ENCODE data around the gene GFER.
A peak's percentile ranks its signal among the peaks of the same experiment; 100 is the strongest.

The GFER gene

DNA sequence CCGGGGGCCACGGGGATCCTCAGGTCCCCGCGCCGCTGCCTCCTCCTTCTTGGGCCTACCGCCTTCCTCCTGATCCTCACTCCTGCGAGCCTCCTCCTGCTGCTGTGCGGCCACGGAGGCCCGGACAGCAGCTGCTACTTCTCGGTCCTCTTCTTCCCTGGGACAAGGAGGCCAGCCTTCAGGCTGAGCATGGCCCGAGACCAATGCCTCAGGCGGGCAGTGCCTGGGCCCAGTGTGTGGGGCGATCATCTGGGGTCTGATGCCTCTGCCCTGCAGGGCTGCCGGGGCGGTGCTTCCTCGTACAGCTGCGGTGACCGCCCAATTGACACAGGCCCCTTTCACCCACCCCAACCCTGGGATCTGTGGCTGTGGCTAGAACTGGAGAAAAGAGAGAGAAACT lies 17.0 kb downstream of the GFER start:
- Histone ChIP-seq H3K79me2 (ENCODE audit: control insufficient read depth, insufficient read depth, low read length) (peaks cover 10% of the 10 kb centered on the region), H3K9ac (ENCODE audit: low read length) (no peak overlapping the region), H3K56ac (ENCODE audit: low read length) (no peak overlapping the region), H2BK5ac (ENCODE audit: low read length) (no peak overlapping the region), H3K23ac (ENCODE audit: low read length) (no peak overlapping the region), H4K8ac (ENCODE audit: low read depth, low read length) (no peak overlapping the region), H4K5ac (ENCODE audit: low read length) (no peak overlapping the region), H2BK15ac (replicated peaks; ENCODE audit: low read depth) (no peak overlapping the region), H2AK5ac (ENCODE audit: low read length) (no peak overlapping the region), H3K4me2 (ENCODE audit: low read length) (no peak overlapping the region), H3K4me1 (ENCODE audit: control insufficient read depth, low read depth, low read length) (peaks cover 3% of the 10 kb centered on the region), H3K27ac (ENCODE audit: low read depth, low read length) (no peak overlapping the region), H3K4me3 (ENCODE audit: low read length) (no peak overlapping the region), H3K36me3 (ENCODE audit: control insufficient read depth, insufficient read depth, low read length) (peaks cover 19% of the 10 kb centered on the region), H3K79me1 (ENCODE audit: low read length) (peaks cover 15% of the 10 kb centered on the region), H3K18ac (ENCODE audit: low read length) (no peak overlapping the region), H3K27me3 (ENCODE audit: insufficient read depth, low read length, poor library complexity) (no peaks in the 10 kb centered on the region), H2BK120ac (ENCODE audit: low read depth, low read length) (no peak overlapping the region), H3K4ac (ENCODE audit: low read depth, low read length) (no peak overlapping the region)
- WGBS (ENCODE audit: extremely low coverage, insufficient coverage, low lambda C conversion rate): no CpG with 5 or more reads among the region's 19 CpGs
- no peak for DNase-seq

DNA sequence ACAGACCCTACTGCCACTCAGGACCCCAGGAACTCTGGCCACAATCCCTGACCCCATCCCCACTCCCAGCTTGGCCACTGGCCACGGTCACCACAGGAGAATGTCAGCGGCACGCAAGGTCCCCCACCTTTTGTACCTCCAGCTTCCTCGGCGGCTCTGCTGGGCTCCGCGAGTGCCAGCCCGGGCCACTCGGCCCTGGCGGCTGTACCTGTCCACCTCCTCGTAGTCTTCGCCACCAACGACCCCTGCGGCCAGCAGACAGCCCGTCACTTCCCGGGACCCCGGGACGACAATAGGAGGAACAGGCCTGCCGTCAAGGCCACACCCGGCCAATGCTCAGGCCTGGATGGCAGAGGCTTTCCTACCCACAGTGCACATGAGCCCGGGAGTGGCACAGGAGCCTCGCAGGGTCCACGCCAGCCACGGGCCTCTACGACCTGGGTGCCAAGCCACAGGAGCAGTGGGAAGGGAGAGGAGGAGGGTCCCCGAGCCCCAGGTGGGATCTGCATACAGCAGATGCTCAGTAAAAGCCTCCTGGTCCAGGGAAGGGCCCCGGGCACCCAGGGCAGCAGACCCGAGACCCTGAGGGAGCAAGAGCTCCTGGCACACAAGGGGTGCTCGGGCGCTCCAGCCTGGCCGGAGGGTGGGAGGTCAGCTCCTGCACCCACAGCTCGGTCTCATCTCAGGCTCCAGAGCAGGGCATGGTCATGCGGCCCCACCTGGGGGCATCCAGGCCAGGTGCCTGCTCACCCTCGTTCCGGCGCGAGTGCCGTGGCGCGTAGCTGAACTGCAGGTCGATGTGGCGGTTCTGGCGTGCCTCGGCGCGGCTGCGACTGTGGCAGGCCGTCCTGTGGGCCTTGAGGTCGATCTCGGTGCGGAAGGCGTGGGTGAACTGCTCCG lies 17.7 kb downstream of the GFER start:
- Histone ChIP-seq H3K18ac (ENCODE audit: low read length) (no peak overlapping the region), H3K9ac (ENCODE audit: low read length) (no peak overlapping the region), H4K8ac (ENCODE audit: low read depth, low read length) (no peak overlapping the region), H2BK120ac (ENCODE audit: low read depth, low read length) (no peak overlapping the region), H2BK5ac (ENCODE audit: low read length) (no peak overlapping the region), H3K4ac (ENCODE audit: low read depth, low read length) (no peak overlapping the region), H3K4me3 (ENCODE audit: low read length) (no peak overlapping the region), H3K27me3 (ENCODE audit: insufficient read depth, low read length, poor library complexity) (no peaks in the 10 kb centered on the region), H3K79me1 (ENCODE audit: low read length) (peaks cover 19% of the 10 kb centered on the region), H4K5ac (ENCODE audit: low read length) (no peak overlapping the region), H3K27ac (ENCODE audit: low read depth, low read length) (no peak overlapping the region), H3K56ac (ENCODE audit: low read length) (no peak overlapping the region), H3K4me2 (ENCODE audit: low read length) (no peak overlapping the region), H3K23ac (ENCODE audit: low read length) (no peak overlapping the region), H3K36me3 (ENCODE audit: control insufficient read depth, insufficient read depth, low read length) (peaks cover 19% of the 10 kb centered on the region), H3K4me1 (ENCODE audit: control insufficient read depth, low read depth, low read length) (peaks cover 3% of the 10 kb centered on the region), H2AK5ac (ENCODE audit: low read length) (no peak overlapping the region), H2BK15ac (replicated peaks; ENCODE audit: low read depth) (no peak overlapping the region), H3K79me2 (ENCODE audit: control insufficient read depth, insufficient read depth, low read length) (peaks cover 16% of the 10 kb centered on the region)
- no peak for DNase-seq
- WGBS (ENCODE audit: extremely low coverage, insufficient coverage, low lambda C conversion rate): no CpG with 5 or more reads among the region's 53 CpGs

DNA sequence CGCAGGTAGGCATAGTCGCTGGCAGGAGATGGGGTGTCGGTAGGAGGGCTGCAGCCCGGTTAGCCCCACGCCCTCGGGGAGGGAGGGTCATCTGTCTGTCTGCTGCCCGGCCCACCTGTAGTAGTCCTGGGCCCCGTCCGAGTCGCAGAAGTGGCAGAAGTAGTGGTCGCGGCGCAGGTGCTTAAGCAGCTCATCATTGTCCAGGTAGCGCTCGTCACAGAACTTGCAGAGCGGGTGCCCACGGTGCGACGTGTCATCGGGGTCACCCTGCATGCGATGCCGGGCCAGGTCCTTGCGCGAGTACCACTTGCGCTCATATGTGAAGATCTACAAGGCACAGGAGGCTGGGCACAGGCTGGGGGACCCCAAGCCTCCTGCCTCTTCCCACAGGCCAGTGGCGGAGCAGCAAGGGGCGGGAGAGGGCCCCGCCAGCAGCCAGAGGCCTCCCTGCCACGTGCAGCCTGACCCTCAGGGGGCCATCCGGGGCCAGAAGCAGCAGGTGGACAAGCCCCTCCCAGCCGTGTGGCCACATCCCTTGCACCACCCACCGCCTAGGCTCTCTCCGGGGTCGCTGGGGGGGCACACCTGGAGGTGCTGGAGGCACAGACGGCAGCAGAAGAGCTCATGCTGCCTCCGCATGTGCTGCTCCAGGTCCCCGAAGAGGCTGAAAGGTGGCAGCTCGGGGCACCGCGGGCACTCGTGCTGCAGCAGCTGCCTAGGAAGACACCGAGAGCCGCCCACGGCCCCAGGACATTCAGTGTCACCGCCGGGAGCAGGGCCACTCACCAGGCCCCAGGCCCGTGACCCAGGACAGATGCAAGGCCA lies 18.6 kb downstream of the GFER start:
- H3K9ac ChIP-seq (ENCODE audit: low read length): no peak overlapping the region
- no peak overlapping the region for H2BK120ac ChIP-seq (ENCODE audit: low read depth, low read length)
- H3K79me2 ChIP-seq (ENCODE audit: control insufficient read depth, insufficient read depth, low read length): peaks cover 24% of the 10 kb centered on the region
- no peak overlapping the region for H3K18ac ChIP-seq (ENCODE audit: low read length)
- H2BK15ac ChIP-seq (replicated peaks; ENCODE audit: low read depth): no peak overlapping the region
- H3K4me2 ChIP-seq (ENCODE audit: low read length): no peak overlapping the region
- no peaks in the 10 kb centered on the region for H3K27me3 ChIP-seq (ENCODE audit: insufficient read depth, low read length, poor library complexity)
- H3K4me1 ChIP-seq (ENCODE audit: control insufficient read depth, low read depth, low read length): peaks cover 3% of the 10 kb centered on the region
- no peak overlapping the region for H3K56ac ChIP-seq (ENCODE audit: low read length)
- no peak overlapping the region for H4K5ac ChIP-seq (ENCODE audit: low read length)
- no peak overlapping the region for H2BK5ac ChIP-seq (ENCODE audit: low read length)
- no peak overlapping the region for H3K4me3 ChIP-seq (ENCODE audit: low read length)
- DNase-seq: no peak
- H2AK5ac ChIP-seq (ENCODE audit: low read length): no peak overlapping the region
- peaks cover 19% of the 10 kb centered on the region for H3K36me3 ChIP-seq (ENCODE audit: control insufficient read depth, insufficient read depth, low read length)
- no peak overlapping the region for H3K4ac ChIP-seq (ENCODE audit: low read depth, low read length)
- no CpG with 5 or more reads among the region's 47 CpGs for WGBS (ENCODE audit: extremely low coverage, insufficient coverage, low lambda C conversion rate)
- no peak overlapping the region for H3K27ac ChIP-seq (ENCODE audit: low read depth, low read length)
- H4K8ac ChIP-seq (ENCODE audit: low read depth, low read length): no peak overlapping the region
- no peak overlapping the region for H3K23ac ChIP-seq (ENCODE audit: low read length)
- peaks cover 23% of the 10 kb centered on the region for H3K79me1 ChIP-seq (ENCODE audit: low read length)

DNA sequence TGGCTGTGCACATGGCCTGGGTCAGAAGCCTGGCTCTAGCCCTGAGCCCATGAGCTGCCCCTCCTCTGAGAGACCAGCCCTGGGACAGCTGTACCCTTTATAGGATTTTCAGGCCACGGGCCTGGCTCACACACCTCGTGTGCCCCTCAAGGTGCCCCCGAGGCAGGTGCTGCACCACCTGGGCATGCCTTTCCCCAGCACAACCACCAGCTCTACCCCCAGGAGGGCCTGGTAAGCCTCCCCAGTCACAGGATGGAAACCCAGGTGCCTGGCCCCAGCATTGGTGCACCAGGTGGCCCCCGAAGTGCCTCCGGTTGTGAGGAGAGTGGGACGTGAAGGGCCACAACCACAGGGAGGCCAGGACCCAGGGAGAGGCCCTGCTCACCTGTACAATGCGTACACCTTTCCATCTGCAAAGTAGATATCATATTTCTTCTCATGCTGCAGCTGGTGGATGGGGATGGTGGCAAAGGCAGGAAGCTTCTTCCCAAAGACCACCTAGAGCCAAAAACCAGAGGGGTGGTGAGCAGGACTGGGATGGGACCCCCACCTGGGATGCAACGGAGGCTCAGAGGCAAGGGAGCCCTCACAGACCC lies 19.3 kb downstream of the GFER start:
- Histone ChIP-seq H2BK5ac (ENCODE audit: low read length) (no peak overlapping the region), H2BK120ac (ENCODE audit: low read depth, low read length) (no peak overlapping the region), H2AK5ac (ENCODE audit: low read length) (no peak overlapping the region), H3K23ac (ENCODE audit: low read length) (no peak overlapping the region), H2BK15ac (replicated peaks; ENCODE audit: low read depth) (no peak overlapping the region), H3K4me2 (ENCODE audit: low read length) (no peak overlapping the region), H3K36me3 (ENCODE audit: control insufficient read depth, insufficient read depth, low read length) (peaks cover 19% of the 10 kb centered on the region), H3K9ac (ENCODE audit: low read length) (peak overlapping the region; percentile 51), H3K56ac (ENCODE audit: low read length) (peak overlapping the region; percentile 27), H3K27me3 (ENCODE audit: insufficient read depth, low read length, poor library complexity) (no peaks in the 10 kb centered on the region), H3K4me3 (ENCODE audit: low read length) (no peak overlapping the region), H3K4ac (ENCODE audit: low read depth, low read length) (no peak overlapping the region), H3K4me1 (ENCODE audit: control insufficient read depth, low read depth, low read length) (peaks cover 6% of the 10 kb centered on the region), H4K8ac (ENCODE audit: low read depth, low read length) (no peak overlapping the region), H4K5ac (ENCODE audit: low read length) (no peak overlapping the region), H3K27ac (ENCODE audit: low read depth, low read length) (no peak overlapping the region), H3K18ac (ENCODE audit: low read length) (no peak overlapping the region), H3K79me1 (ENCODE audit: low read length) (peaks cover 27% of the 10 kb centered on the region), H3K79me2 (ENCODE audit: control insufficient read depth, insufficient read depth, low read length) (peaks cover 31% of the 10 kb centered on the region)
- no peak for DNase-seq
- no CpG with 5 or more reads among the region's 8 CpGs for WGBS (ENCODE audit: extremely low coverage, insufficient coverage, low lambda C conversion rate)

DNA sequence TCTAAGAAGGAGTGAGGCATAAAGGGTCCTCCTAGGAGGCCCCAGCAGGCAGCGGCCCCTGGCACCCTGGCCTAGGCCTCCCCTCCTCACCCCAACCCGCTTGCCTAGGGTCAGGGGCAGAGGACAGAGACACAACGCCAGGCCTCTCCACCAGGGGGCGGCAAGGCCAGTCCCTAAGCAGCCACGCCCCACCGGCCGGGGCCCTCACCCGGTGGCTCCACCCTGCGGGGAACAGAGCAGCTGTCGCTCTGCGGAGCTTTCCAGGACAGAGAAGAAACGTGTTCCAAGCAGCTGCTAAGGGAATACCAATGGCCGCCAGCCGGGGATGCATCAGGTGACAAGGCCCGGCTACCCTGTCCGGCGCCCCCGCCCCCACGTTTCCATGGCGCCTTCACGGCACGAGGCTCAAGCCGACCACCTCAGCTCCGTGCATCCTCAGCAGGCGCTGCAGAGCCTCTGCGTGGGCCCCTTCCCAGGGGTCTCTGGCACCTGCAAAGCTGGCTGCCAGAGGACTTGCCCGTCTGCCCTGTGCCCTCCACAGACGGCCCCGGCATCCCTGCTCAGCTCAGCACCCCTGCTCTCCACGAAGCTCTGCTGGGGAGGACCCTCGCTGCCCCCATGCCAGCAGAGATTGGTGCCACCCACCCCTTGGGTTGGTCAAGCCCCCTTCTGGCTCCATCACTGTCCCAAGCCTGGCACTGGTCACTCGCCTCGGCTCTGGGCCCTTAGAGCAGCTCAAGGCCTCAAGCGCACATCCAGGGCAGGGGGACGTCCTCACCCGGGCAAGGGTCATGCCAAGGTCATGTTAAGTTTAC lies 20.0 kb downstream of the GFER start:
- Histone ChIP-seq H4K5ac (ENCODE audit: low read length) (no peak overlapping the region), H3K18ac (ENCODE audit: low read length) (no peak overlapping the region), H3K79me1 (ENCODE audit: low read length) (peaks cover 31% of the 10 kb centered on the region), H3K4me2 (ENCODE audit: low read length) (no peak overlapping the region), H2BK120ac (ENCODE audit: low read depth, low read length) (no peak overlapping the region), H3K9ac (ENCODE audit: low read length) (peak overlapping the region; percentile 51), H3K27me3 (ENCODE audit: insufficient read depth, low read length, poor library complexity) (no peaks in the 10 kb centered on the region), H4K8ac (ENCODE audit: low read depth, low read length) (no peak overlapping the region), H2BK15ac (replicated peaks; ENCODE audit: low read depth) (no peak overlapping the region), H3K4ac (ENCODE audit: low read depth, low read length) (no peak overlapping the region), H3K23ac (ENCODE audit: low read length) (no peak overlapping the region), H3K56ac (ENCODE audit: low read length) (peak overlapping the region; percentile 67), H3K27ac (ENCODE audit: low read depth, low read length) (no peak overlapping the region), H3K36me3 (ENCODE audit: control insufficient read depth, insufficient read depth, low read length) (peaks cover 18% of the 10 kb centered on the region), H2AK5ac (ENCODE audit: low read length) (no peak overlapping the region), H2BK5ac (ENCODE audit: low read length) (no peak overlapping the region), H3K79me2 (ENCODE audit: control insufficient read depth, insufficient read depth, low read length) (peaks cover 38% of the 10 kb centered on the region), H3K4me3 (ENCODE audit: low read length) (no peak overlapping the region), H3K4me1 (ENCODE audit: control insufficient read depth, low read depth, low read length) (peaks cover 9% of the 10 kb centered on the region)
- DNase-seq: peak; percentile 98
- WGBS (ENCODE audit: extremely low coverage, insufficient coverage, low lambda C conversion rate): no CpG with 5 or more reads among the region's 36 CpGs

All from mesendoderm (in vitro differentiated cells).